K562 (cell line): ENCODE data around the gene ANKRD60. TPM values are rescaled to one million over a fixed set of nuclear protein-coding genes. Genes with fewer than 3 reads are reported as not detected.

Experiments used
- EHMT2 ChIP-seq: fragments of 450-650 bp; IDR thresholded peaks from 2 replicates; pipeline ENCODE4 v1.6.1; 2018; ENCODE audit warnings: antibody characterized with exemption
- MECOM ChIP-seq: fragments of 250-450 bp; sonication (Bioruptor Pico); IDR thresholded peaks from 2 replicates; pipeline ENCODE4 v1.8.0; 2022; ENCODE audit warnings: inconsistent platforms
- PTBP1 ChIP-seq: fragments of 200-400 bp; formaldehyde crosslinking; IDR thresholded peaks from 2 replicates; pipeline ENCODE4 v1.6.1; 2017; ENCODE audit warnings: low read depth, low read length
- RBBP5 ChIP-seq: fragments of 200-600 bp; sonication (generic); IDR thresholded peaks from 2 replicates; pipeline ENCODE4 v1.6.1; 2012; ENCODE audit warnings: borderline replicate concordance, mild to moderate bottlenecking, low read length, control low read depth, inconsistent platforms; ENCODE audit not compliant: insufficient read depth, poor library complexity, severe bottlenecking
- U2AF2 ChIP-seq: fragments of 200-400 bp; formaldehyde crosslinking; optimal IDR thresholded peaks from 2 replicates; pipeline ENCODE3; 2017; ENCODE audit warnings: low read depth, mild to moderate bottlenecking, low read length
- YY1 ChIP-seq, 3 experiments: IDR thresholded peaks; 2 replicates each; pipeline ENCODE4 v1.6.1; 2011; ENCODE audit warnings: low read length in 2 of 3, mild to moderate bottlenecking in 2 of 3, moderate library complexity in 2 of 3, borderline replicate concordance in 1 of 3, control low read depth in 1 of 3, low read depth in 1 of 3; ENCODE audit not compliant: insufficient read depth in 3 of 3, insufficient replicate concordance in 2 of 3, control insufficient read depth in 1 of 3, insufficient read length in 1 of 3; ENCODE audit errors: extremely low read depth in 1 of 3
- ZC3H8 ChIP-seq: fragments of 450-650 bp; IDR thresholded peaks from 2 replicates; pipeline ENCODE4 v1.6.1; 2017
- ZFX ChIP-seq: sonication (generic); formaldehyde crosslinking; IDR thresholded peaks from 2 replicates; pipeline ENCODE4 v1.8.0; 2022; ENCODE audit warnings: mild to moderate bottlenecking, missing genetic modification reagents, moderate library complexity
- ZNF431 ChIP-seq: sonication (generic); formaldehyde crosslinking; IDR thresholded peaks from 2 replicates; pipeline ENCODE4 v1.8.0; 2022; ENCODE audit warnings: mild to moderate bottlenecking, missing genetic modification reagents
- ZNF586 ChIP-seq: fragments of 450-650 bp; formaldehyde crosslinking; conservative IDR thresholded peaks from 2 replicates; pipeline ENCODE4 v1.4.0; 2020; ENCODE audit warnings: mild to moderate bottlenecking, moderate library complexity
- polyA plus RNA-seq, 8 experiments: library from polyadenylated mRNA; depleted of rRNA in 4 of 8; stranded (reverse) in 5 of 8; unstranded in 3 of 8; fragments of >200 nt; fragmentation: Nextera tagmentation in 2 of 8; fragmentation: Illumina TruSeq in 1 of 8; extraction: Ambion mirVana in 2 of 8; extraction: Trizol in 1 of 8; gene quantifications; 2 replicates each; pipeline versions ENCODE4 v1.2.1 to v1.2.3, GENCODE V29; 2011 to 2014; ENCODE audit warnings: inconsistent platforms in 1 of 8, missing spikeins in 1 of 8
- total RNA-seq, 7 experiments: library from RNA; depleted of rRNA in 6 of 7; stranded (reverse); fragments of >200 nt in 6 of 7; fragmentation: Illumina TruSeq in 2 of 7; extraction: Trizol in 2 of 7; gene quantifications; 2 replicates each; pipeline versions ENCODE4 v1.2.1 to v1.2.3, GENCODE V29; 2011 to 2021; ENCODE audit warnings: low replicate concordance in 1 of 7
- TF ChIP-seq, protein P1 (sequence below): sonication (generic); formaldehyde crosslinking; IDR thresholded peaks from 2 replicates; pipeline ENCODE4 v1.8.0; 2023; ENCODE audit warnings: missing genetic modification reagents, mild to moderate bottlenecking, borderline replicate concordance
- TF ChIP-seq, protein P2 (sequence below): fragments of 250-450 bp; sonication (Bioruptor Pico); IDR thresholded peaks from 2 replicates; pipeline ENCODE4 v1.9.0; 2021; ENCODE audit warnings: mild to moderate bottlenecking, inconsistent platforms
- TF ChIP-seq, protein P3 (sequence below): IDR thresholded peaks from 3 replicates; pipeline ENCODE4 v1.6.1; 2011; ENCODE audit warnings: borderline replicate concordance, mild to moderate bottlenecking, moderate library complexity; ENCODE audit not compliant: insufficient read length; ENCODE audit errors: extremely low read depth
- TF ChIP-seq, protein P4 (sequence below): fragments of 450-650 bp; IDR thresholded peaks from 2 replicates; pipeline ENCODE4 v1.6.1; 2016; ENCODE audit warnings: antibody characterized with exemption

The ANKRD60 gene
- total and polyA plus RNA-seq, 9 of the 15 experiments (the other 6 are each of a cell fraction or from before 2014, with no cell fraction given) = not detected

GRCh38 chr20:58251979-58252591, 23.6 kb upstream of the ANKRD60 start (continued):
- TF ChIP-seq, protein P1, sequence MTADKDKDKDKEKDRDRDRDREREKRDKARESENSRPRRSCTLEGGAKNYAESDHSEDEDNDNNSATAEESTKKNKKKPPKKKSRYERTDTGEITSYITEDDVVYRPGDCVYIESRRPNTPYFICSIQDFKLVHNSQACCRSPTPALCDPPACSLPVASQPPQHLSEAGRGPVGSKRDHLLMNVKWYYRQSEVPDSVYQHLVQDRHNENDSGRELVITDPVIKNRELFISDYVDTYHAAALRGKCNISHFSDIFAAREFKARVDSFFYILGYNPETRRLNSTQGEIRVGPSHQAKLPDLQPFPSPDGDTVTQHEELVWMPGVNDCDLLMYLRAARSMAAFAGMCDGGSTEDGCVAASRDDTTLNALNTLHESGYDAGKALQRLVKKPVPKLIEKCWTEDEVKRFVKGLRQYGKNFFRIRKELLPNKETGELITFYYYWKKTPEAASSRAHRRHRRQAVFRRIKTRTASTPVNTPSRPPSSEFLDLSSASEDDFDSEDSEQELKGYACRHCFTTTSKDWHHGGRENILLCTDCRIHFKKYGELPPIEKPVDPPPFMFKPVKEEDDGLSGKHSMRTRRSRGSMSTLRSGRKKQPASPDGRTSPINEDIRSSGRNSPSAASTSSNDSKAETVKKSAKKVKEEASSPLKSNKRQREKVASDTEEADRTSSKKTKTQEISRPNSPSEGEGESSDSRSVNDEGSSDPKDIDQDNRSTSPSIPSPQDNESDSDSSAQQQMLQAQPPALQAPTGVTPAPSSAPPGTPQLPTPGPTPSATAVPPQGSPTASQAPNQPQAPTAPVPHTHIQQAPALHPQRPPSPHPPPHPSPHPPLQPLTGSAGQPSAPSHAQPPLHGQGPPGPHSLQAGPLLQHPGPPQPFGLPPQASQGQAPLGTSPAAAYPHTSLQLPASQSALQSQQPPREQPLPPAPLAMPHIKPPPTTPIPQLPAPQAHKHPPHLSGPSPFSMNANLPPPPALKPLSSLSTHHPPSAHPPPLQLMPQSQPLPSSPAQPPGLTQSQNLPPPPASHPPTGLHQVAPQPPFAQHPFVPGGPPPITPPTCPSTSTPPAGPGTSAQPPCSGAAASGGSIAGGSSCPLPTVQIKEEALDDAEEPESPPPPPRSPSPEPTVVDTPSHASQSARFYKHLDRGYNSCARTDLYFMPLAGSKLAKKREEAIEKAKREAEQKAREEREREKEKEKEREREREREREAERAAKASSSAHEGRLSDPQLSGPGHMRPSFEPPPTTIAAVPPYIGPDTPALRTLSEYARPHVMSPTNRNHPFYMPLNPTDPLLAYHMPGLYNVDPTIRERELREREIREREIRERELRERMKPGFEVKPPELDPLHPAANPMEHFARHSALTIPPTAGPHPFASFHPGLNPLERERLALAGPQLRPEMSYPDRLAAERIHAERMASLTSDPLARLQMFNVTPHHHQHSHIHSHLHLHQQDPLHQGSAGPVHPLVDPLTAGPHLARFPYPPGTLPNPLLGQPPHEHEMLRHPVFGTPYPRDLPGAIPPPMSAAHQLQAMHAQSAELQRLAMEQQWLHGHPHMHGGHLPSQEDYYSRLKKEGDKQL (CRISPR knock-in tag) = no peak
- TF ChIP-seq, protein P2, sequence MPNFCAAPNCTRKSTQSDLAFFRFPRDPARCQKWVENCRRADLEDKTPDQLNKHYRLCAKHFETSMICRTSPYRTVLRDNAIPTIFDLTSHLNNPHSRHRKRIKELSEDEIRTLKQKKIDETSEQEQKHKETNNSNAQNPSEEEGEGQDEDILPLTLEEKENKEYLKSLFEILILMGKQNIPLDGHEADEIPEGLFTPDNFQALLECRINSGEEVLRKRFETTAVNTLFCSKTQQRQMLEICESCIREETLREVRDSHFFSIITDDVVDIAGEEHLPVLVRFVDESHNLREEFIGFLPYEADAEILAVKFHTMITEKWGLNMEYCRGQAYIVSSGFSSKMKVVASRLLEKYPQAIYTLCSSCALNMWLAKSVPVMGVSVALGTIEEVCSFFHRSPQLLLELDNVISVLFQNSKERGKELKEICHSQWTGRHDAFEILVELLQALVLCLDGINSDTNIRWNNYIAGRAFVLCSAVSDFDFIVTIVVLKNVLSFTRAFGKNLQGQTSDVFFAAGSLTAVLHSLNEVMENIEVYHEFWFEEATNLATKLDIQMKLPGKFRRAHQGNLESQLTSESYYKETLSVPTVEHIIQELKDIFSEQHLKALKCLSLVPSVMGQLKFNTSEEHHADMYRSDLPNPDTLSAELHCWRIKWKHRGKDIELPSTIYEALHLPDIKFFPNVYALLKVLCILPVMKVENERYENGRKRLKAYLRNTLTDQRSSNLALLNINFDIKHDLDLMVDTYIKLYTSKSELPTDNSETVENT (CRISPR knock-in tag) = no peak
- TF ChIP-seq, protein P3, sequence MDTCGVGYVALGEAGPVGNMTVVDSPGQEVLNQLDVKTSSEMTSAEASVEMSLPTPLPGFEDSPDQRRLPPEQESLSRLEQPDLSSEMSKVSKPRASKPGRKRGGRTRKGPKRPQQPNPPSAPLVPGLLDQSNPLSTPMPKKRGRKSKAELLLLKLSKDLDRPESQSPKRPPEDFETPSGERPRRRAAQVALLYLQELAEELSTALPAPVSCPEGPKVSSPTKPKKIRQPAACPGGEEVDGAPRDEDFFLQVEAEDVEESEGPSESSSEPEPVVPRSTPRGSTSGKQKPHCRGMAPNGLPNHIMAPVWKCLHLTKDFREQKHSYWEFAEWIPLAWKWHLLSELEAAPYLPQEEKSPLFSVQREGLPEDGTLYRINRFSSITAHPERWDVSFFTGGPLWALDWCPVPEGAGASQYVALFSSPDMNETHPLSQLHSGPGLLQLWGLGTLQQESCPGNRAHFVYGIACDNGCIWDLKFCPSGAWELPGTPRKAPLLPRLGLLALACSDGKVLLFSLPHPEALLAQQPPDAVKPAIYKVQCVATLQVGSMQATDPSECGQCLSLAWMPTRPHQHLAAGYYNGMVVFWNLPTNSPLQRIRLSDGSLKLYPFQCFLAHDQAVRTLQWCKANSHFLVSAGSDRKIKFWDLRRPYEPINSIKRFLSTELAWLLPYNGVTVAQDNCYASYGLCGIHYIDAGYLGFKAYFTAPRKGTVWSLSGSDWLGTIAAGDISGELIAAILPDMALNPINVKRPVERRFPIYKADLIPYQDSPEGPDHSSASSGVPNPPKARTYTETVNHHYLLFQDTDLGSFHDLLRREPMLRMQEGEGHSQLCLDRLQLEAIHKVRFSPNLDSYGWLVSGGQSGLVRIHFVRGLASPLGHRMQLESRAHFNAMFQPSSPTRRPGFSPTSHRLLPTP = no peak
- no peak for TF ChIP-seq U2AF2
- TF ChIP-seq ZNF431 (CRISPR knock-in tag) = no peak
- TF ChIP-seq, protein P4, sequence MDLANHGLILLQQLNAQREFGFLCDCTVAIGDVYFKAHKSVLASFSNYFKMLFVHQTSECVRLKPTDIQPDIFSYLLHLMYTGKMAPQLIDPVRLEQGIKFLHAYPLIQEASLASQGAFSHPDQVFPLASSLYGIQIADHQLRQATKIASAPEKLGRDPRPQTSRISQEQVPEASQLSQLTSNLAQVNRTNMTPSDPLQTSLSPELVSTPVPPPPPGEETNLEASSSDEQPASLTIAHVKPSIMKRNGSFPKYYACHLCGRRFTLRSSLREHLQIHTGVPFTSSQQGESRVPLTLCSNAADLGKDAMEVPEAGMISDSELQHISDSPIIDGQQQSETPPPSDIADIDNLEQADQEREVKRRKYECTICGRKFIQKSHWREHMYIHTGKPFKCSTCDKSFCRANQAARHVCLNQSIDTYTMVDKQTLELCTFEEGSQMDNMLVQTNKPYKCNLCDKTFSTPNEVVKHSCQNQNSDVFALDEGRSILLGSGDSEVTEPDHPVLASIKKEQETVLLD = no peak
- peak; percentile 61; the same call in 1 of the 2 replicates for TF ChIP-seq EHMT2
- no peak for TF ChIP-seq YY1 (IDR thresholded peaks at IDR 0.05; ENCODE audit: borderline replicate concordance in 1 of 3, control insufficient read depth in 1 of 3, extremely low read depth in 1 of 3, insufficient read depth in 3 of 3, insufficient read length in 1 of 3, insufficient replicate concordance in 2 of 3, low read depth in 1 of 3, low read length in 2 of 3)
- TF ChIP-seq MECOM (CRISPR knock-in tag) = peak; percentile 96
- TF ChIP-seq ZC3H8 = no peak
- TF ChIP-seq ZFX = peak; percentile 61
- TF ChIP-seq ZNF586 (CRISPR knock-in tag) = peak; percentile 74; the same call in 1 of the 2 replicates
- no peak for TF ChIP-seq RBBP5
- TF ChIP-seq PTBP1 = no peak
